Transverse colon (tissue), 4 donors: Measurements from ENCODE around the gene SNX6. TPM values are rescaled to one million over a fixed set of nuclear protein-coding genes. Genes with fewer than 3 reads are reported as not detected.
"Not testable (repeated sequence)": the region's sequence is repeated elsewhere in the genome, so short reads cannot be mapped to it uniquely, and the experiment has no call there.

Experiments
- DNase-seq: peaks from one replicate; pipeline ENCODE4 v3.0.0-alpha.2; 2019
- H3K27ac ChIP-seq, 4 donors: fragments of 200-600 bp; sonication (generic); 2 replicates each; pipeline ENCODE4 v1.5.1; 2016 to 2018; ENCODE audit warnings: inconsistent platforms in 4 of 4
- H3K27me3 ChIP-seq: fragments of 200-600 bp; sonication (generic); 2 replicates; pipeline ENCODE4 v1.5.1; 2017; ENCODE audit warnings: inconsistent platforms
- H3K36me3 ChIP-seq, 4 donors: fragments of 200-600 bp; sonication (generic); 2 replicates each; pipeline ENCODE4 v1.5.1; 2017 to 2019; ENCODE audit warnings: inconsistent platforms in 4 of 4
- H3K4me1 ChIP-seq, 4 donors: fragments of 200-600 bp; sonication (generic); 2 replicates each; pipeline ENCODE4 v1.5.1; 2017 to 2020; ENCODE audit warnings: inconsistent platforms in 4 of 4
- H3K4me3 ChIP-seq, 4 donors: fragments of 200-600 bp; sonication (generic); 1 replicate in 1 of 4; 2 replicates in 3 of 4; pipeline versions ENCODE4 v1.5.1 to v1.6.1; 2017 to 2019; ENCODE audit warnings: inconsistent platforms in 4 of 4
- H3K9me3 ChIP-seq, 2 donors: fragments of 200-600 bp; sonication (generic); 2 replicates each; pipeline ENCODE4 v1.5.1; 2017 to 2019; ENCODE audit warnings: inconsistent platforms in 2 of 2
- EP300 ChIP-seq: sonication (generic); formaldehyde crosslinking; IDR thresholded peaks from one replicate; pipeline ENCODE4 v1.6.1; 2017; ENCODE audit warnings: antibody characterized with exemption, low read depth
- POLR2A ChIP-seq: fragments of 450-650 bp; IDR thresholded peaks from one replicate; pipeline ENCODE4 v1.6.1; 2016; ENCODE audit warnings: antibody characterized with exemption, mild to moderate bottlenecking, moderate library complexity
- POLR2AphosphoS5 ChIP-seq, 3 donors: sonication (generic); formaldehyde crosslinking; IDR thresholded peaks; one replicate each; pipeline ENCODE4 v1.6.1; 2016; ENCODE audit warnings: antibody characterized with exemption in 3 of 3
- WGBS, 2 donors: methylation state at CpG; one replicate each; pipeline ENCODE4 v1.1.5; 2018; ENCODE audit warnings: low coverage in 1 of 2; 5-methylcytosine and 5-hydroxymethylcytosine counted together
- in situ Hi-C, 4 donors: fragments of 200-750 bp; cut with MboI; loops; one replicate each; pipeline versions ENCODE4 v1.15.0 to v1.15.1; 2017; ENCODE audit warnings: low sequenced_read_pairs in 3 of 4, low pct_ligation_motif_present in 1 of 4, low pct_unique_long_range_greater_than_20kb in 1 of 4
- intact Hi-C: fragments of 100-400 bp; cut with DNase I; formaldehyde crosslinking; loops from one replicate; pipeline ENCODE4 v1.15.1; 2023; ENCODE audit warnings: low total_unique reads
- total RNA-seq, 4 donors: library from RNA; depleted of rRNA; stranded (reverse); fragments of >200 nt; gene quantifications; one replicate each; pipeline ENCODE4 v1.1.0, GENCODE V29; 2016
- TF ChIP-seq, protein P1 (sequence below), 5 experiments: fragments of 200-600 bp in 3 of 5; fragments of 450-650 bp in 2 of 5; sonication (generic) in 3 of 5; IDR thresholded peaks; 1 replicate in 2 of 5; 2 replicates in 3 of 5; pipeline ENCODE4 v1.5.1; 2016 to 2017; ENCODE audit warnings: antibody characterized with exemption in 5 of 5, inconsistent platforms in 3 of 5, mild to moderate bottlenecking in 2 of 5, moderate library complexity in 1 of 5

SNX6 gene
- total RNA-seq, 4 donors from 2014 or later: 45.6 to 157 (median 118) TPM

DNA sequence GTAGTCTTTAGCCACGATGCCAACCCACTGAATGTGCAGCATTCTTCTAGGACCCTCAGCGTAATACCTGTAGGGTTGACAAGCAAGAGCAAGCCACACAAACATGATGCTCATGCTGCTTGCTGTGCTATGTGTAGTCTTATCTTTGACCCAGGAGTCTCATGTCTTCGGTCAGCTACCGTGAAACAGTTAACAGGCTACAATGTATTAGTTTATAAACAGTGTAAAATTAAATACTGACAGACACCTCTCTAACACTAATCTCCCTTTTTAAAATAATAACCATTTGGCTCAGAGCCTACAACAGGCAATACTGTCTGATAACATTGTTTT lies 92.3 kb downstream of the SNX6 start:
- Histone ChIP-seq H3K36me3 (peaks cover 0 to 30% (median 14%) of the 10 kb centered on the region in 4 donors), H3K9me3 (no peaks in the 10 kb centered on the region), H3K27me3 (no peaks in the 10 kb centered on the region), H3K4me3 (peak overlapping the region in 2 of 4 donors; percentile 80 to 96), H3K4me1 (peaks cover 0 to 28% (median 23%) of the 10 kb centered on the region in 4 donors), H3K27ac (peak overlapping the region; percentile 92 to 98 (median 98))
- WGBS, 2 donors: 56% methylated on average over 4 of the region's 4 CpGs; no CpG with 5 or more reads in 1 of the 2 donors
- no peak for DNase-seq
- in situ Hi-C loops (no loop called here), intact Hi-C loops (no loop called here)
- TF ChIP-seq POLR2AphosphoS5 (IDR thresholded peaks at IDR 0.05): no peak
- TF ChIP-seq, protein P1, sequence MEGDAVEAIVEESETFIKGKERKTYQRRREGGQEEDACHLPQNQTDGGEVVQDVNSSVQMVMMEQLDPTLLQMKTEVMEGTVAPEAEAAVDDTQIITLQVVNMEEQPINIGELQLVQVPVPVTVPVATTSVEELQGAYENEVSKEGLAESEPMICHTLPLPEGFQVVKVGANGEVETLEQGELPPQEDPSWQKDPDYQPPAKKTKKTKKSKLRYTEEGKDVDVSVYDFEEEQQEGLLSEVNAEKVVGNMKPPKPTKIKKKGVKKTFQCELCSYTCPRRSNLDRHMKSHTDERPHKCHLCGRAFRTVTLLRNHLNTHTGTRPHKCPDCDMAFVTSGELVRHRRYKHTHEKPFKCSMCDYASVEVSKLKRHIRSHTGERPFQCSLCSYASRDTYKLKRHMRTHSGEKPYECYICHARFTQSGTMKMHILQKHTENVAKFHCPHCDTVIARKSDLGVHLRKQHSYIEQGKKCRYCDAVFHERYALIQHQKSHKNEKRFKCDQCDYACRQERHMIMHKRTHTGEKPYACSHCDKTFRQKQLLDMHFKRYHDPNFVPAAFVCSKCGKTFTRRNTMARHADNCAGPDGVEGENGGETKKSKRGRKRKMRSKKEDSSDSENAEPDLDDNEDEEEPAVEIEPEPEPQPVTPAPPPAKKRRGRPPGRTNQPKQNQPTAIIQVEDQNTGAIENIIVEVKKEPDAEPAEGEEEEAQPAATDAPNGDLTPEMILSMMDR (IDR thresholded peaks at IDR 0.05): no peak
- TF ChIP-seq POLR2A: no peak
- TF ChIP-seq EP300: no peak

DNA sequence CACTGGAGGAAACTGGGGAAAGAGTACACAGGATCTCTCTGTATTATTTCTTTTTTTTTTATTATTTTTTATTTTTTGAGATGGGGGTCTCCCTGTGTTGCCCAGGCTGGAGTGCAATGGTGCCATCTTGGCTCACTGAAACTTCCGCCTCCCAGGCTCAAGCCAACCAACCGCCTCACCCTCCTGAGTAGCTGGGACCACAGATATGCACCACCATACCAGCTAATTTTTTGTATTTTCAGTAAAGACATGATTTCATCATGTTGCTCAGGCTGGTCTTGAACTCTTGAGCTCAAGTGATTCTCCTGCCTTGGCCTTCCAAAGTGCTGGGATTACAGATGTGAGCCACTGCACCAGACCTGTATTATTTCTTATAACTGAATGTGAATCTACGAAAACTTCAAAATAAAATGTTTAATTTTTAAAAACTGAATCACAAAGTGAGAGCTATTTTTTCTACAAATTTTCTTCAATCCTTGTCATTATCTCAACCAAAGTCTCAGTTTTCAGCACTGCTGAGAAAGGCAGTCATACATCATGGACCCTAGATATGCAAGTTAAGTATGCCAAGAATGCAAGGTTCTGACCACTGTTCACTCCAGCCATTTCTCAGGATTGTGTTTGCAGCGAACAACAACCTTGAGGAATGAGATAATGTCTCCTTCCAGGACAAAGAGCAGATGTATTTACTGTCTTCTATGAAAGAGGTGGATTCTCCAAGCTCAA lies 92.8 kb downstream of the SNX6 start:
- Histone ChIP-seq H3K27me3 (no peaks in the 10 kb centered on the region), H3K4me3 (peak overlapping the region in 1 of 4 donors; percentile 96), H3K9me3 (no peaks in the 10 kb centered on the region), H3K4me1 (peaks cover 0 to 28% (median 23%) of the 10 kb centered on the region in 4 donors), H3K27ac (peak overlapping the region; percentile 92 to 98 (median 98)), H3K36me3 (peaks cover 0 to 36% (median 17%) of the 10 kb centered on the region in 4 donors)
- WGBS, 2 donors: 85 to 100% methylated on average over 2 to 4 of the region's 4 CpGs
- intact Hi-C loops (no loop called here), in situ Hi-C loops (no loop called here)
- TF ChIP-seq POLR2A (no peak), POLR2AphosphoS5 (IDR thresholded peaks at IDR 0.05) (no peak), EP300 (no peak)
- TF ChIP-seq, protein P1 (IDR thresholded peaks at IDR 0.05): no peak
- no peak for DNase-seq

DNA sequence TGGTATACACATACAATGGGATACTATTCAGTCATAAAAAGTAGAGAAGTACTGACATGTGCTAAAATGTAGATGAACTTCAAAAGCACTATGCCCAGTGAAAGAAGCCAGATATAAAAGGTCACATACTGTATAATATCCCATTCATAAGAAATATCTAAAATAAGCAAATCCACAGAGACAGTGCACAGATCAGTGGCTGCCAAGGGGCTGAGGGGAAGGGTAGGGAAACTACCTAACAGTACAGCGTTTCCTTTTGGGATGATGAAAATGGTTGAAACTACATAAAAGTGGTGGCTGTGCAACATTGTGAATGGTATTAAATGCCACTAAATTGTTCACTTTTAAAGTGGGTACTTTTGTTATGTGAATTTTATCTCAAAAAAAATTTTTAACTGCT lies 102.4 kb downstream of the SNX6 start:
- in situ Hi-C loops (no loop called here), intact Hi-C loops (no loop called here)
- Histone ChIP-seq H3K36me3 (peaks cover 4 to 94% (median 48%) of the 10 kb centered on the region in 4 donors), H3K9me3 (no peaks in the 10 kb centered on the region), H3K4me3 (no peak overlapping the region), H3K27ac (no peak overlapping the region), H3K27me3 (no peaks in the 10 kb centered on the region), H3K4me1 (peaks cover 0 to 5% (median under 1%) of the 10 kb centered on the region in 4 donors)
- DNase-seq: no peak
- 96% methylated on average over 1 of the region's 1 CpG; no CpG with 5 or more reads in 1 of the 2 donors for WGBS, 2 donors
- TF ChIP-seq POLR2A (no peak), EP300 (no peak), POLR2AphosphoS5 (IDR thresholded peaks at IDR 0.05) (no peak)
- TF ChIP-seq, protein P1 (IDR thresholded peaks at IDR 0.05): no peak

DNA sequence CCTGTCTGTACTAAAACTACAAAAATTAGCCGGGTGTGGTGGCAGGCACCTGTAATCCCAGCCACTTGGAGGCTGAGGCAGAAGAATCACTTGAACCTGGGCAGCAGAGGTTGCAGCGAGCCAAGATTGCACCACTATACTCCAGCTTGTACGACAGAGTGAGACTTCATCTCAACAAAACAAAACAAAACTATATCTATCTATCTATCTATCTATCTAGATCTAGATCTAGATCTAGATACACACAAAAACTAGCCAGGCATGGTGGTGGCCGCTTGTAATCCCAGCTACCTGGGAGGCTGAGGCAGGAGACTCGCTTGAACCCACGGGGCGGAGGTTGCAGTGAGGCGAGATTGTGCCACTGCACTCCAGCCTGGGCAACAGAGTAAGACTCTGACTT lies 105.7 kb downstream of the SNX6 start:
- 96 to 100% methylated on average over 2 to 8 of the region's 8 CpGs for WGBS, 2 donors
- in situ Hi-C loops, H3K27me3 ChIP-seq, DNase-seq, H3K4me3 ChIP-seq, intact Hi-C loops, H3K9me3 ChIP-seq: not testable (repeated sequence)
- H3K27ac ChIP-seq: peak overlapping the region in 2 of 4 donors; percentile 5 to 86
- peaks cover 5 to 89% (median 47%) of the 10 kb centered on the region in 4 donors for H3K36me3 ChIP-seq
- H3K4me1 ChIP-seq: peaks cover 6 to 36% (median 19%) of the 10 kb centered on the region in 4 donors
